Activated gamma-delta T cell treated with Interleukin-2 at 50 U/mL for 16 hours (primary cell): Measurements from ENCODE around the gene KERA.
"Not testable (repeated sequence)": the region's sequence is repeated elsewhere in the genome, so short reads cannot be mapped to it uniquely, and the experiment has no call there.

Experiments
- DNase-seq: peaks from one replicate; pipeline ENCODE4 v3.0.0-alpha.2; 2020

KERA gene, protein sequence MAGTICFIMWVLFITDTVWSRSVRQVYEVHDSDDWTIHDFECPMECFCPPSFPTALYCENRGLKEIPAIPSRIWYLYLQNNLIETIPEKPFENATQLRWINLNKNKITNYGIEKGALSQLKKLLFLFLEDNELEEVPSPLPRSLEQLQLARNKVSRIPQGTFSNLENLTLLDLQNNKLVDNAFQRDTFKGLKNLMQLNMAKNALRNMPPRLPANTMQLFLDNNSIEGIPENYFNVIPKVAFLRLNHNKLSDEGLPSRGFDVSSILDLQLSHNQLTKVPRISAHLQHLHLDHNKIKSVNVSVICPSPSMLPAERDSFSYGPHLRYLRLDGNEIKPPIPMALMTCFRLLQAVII

DNA sequence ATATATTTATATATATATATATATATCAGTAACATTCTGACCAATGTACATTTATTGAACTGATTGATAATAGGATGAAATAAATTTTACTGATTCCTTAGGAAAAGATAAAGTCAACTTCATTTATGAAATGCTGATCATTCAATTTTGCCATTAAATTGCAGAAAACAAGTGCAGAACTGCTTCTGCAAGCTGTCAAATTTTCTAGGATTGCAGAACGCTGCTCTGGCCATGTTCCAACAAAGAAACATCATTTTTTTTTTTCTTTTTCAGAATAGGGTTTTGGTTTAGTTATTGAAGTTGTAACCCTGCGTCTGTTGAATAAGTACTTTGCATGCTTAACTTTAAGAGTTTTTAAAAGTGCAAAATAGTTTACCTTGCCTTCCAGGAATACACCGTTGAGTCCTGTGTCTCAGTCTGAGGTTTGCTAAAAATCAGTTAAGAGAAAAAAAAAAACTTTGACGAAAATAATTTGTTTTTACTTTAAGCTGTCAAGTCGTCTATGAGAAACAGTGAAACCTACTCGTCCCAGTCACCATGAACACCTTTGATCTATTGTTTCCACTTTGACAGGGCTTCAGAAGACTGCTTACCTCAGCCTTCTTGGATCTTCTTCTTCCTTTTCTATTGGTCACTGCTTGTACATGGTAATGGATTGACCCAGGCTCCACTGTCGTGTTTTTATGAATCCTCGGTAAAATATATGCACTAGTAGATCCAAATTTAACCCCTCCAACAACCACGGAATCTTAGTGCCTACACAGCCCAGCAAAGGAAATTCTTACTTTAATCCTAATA lies at the start of gene KERA:
Gene KERA, minus strand, starts transcription at position 657 of the 798 bp plus-strand sequence. CDS start 1,743 bp downstream, outside the sequence.
- no peak for DNase-seq

GRCh38 chr12:91106283-91106682 lies 48.5 kb upstream of the KERA start:
- no peak for DNase-seq

GRCh38 chr12:91105807-91106206 lies 48.0 kb upstream of the KERA start:
- no peak for DNase-seq

GRCh38 chr12:91104812-91105466 lies 47.1 kb upstream of the KERA start:
- no peak for DNase-seq

DNA sequence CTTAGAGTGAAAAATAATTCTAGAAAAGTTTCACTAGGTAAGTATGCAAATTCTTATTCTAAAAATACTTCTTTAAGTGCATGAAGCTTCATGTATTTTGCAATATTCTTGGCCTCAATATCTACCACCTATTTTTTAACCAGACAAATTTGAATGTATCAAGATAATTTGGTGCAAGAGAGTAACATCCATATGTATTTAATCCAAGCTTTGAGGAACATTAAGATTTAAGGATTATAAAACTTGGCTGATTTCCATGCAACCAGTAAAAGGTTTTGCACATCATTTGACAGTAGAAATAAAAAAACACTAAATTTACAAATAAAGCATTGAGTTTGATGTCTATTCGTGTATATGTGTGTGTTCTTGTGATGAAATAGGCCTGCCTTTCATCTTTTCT lies 45.8 kb upstream of the KERA start:
- no peak for DNase-seq

DNA sequence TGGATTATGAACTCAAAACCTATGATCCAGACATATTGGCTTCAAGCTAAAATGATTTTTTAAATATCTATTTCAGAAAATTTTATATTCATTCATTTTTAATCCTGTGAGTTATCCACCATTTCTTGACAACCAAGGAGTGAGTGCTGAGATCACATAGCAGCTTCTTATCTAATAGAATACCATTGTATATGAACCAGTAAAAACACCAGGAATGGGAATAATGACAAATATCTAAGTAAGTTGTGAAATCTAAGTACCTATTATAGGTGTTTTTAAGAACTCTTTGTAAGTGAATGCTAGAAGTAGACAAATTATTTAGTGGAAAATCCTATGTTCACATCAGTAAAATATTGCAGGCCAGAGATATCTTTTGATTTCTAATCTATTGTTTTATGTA lies 45.3 kb upstream of the KERA start:
- DNase-seq, result no peak

GRCh38 chr12:91100906-91101305 lies 43.1 kb upstream of the KERA start:
- no peak for DNase-seq

DNA sequence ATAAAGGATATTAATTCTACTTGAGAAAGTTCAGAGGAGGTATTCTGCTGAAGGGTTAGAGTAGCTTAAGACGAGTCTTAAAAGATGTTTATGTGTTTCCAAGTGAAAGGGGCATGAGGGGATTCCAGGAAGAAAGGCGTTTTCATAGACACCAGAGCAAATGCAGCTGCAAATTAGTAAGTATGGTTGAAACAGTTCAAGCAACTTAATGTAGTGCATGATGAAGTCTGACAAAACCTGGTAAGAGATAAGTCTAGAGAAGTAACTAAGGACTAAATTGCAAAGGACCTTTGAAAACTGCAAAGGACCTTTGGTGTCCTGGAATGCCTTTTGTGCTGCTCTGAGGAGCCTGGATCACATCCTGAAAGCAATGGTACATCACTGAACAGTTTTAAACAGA lies 42.0 kb upstream of the KERA start:
- DNase-seq, result no peak

- DNase-seq, result no peak
These were observed 41.5 kb upstream of the KERA start for GRCh38 chr12:91099341-91099740.

DNA sequence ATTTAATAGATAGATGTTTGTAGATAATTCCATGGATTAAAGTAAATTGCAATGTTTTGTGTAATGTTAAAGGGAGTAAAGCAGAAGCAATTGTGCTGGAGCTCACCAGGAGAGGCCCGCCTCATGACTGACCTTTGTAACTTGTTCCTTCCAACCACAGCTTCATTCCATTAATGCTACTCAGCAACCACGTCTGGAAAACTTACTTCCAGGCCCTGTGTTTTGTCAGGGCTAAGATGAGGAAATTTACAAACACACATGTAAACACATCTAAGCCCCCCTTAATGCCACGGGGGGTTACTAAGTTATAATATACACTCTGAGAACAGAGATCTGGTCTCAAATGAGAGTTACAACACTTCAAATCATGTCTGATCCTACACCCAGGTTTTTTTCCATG lies 41.1 kb upstream of the KERA start:
- no peak for DNase-seq

GRCh38 chr12:91098461-91098860 lies 40.6 kb upstream of the KERA start:
- no peak for DNase-seq

DNA sequence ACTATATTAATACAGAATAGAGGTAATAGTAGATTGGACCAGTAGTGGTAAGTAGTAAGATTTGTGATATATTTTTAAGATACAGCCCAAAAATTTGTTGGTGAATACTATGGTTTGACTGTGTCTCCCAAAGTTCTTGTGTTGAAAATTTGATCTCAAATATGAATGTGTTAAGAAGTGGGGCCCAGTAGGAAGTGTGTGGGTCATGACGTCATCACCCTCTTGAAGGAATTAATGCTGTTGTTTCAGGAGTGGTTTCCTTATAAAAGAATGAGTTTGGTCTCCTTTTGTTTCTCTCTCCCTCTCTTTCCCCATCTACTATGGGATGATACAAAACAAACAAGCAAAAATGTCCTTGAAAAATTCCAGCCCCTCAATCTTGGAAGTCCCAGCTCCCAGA lies 37.1 kb upstream of the KERA start:
- no peak for DNase-seq

GRCh38 chr12:91094032-91094662 lies 36.3 kb upstream of the KERA start:
- DNase-seq, result no peak

DNA sequence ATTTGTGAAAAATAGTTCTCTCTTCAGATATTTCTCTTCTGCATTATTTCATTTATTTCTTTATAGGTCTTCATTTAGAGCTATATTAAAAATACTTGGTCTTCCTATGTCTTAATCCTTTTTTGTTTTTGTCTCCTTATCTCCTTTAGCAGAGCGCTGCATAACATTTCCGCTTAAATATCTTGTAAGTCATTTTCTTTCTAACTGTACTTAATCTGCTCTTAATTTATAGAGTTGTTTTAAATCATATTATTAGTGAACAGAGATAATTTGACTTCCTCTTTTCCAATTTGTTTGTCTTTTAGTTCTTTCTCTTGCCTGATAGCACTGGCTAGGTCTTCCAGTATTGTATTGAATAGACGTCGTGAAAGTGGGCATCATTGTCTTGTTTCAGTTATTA lies 35.5 kb upstream of the KERA start:
- no peak for DNase-seq

GRCh38 chr12:91091916-91092715 lies 34.3 kb upstream of the KERA start:
- DNase-seq, result no peak

DNA sequence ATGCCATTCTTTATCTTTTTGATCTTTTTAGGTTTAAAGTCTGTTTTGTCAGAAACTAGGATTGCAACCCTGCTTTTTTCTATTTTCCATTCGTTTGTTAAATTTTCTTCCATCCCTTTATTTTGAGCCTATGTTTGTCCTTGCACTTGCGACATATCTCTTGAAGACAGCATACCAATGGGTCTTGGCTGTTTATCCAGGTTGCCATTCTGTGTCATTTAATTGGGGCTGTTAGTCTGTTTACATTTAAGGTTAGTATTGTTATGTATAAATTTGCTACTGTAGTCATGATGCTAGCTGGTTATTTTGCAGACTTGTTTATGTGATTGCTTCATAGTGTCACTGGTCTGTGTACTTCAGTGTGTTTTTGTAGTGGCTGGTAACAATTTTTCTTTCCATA lies 32.1 kb upstream of the KERA start:
- not testable (repeated sequence) for DNase-seq

- no peak for DNase-seq
These were observed 22.2 kb upstream of the KERA start for GRCh38 chr12:91080041-91080440.

- DNase-seq, result no peak
These were observed 20.7 kb upstream of the KERA start for GRCh38 chr12:91078501-91078900.

- no peak for DNase-seq
These were observed 19.6 kb upstream of the KERA start for GRCh38 chr12:91077228-91077954.

GRCh38 chr12:91074851-91075250 lies 17.0 kb upstream of the KERA start:
- no peak for DNase-seq

- DNase-seq, result no peak
These were observed 16.4 kb upstream of the KERA start for GRCh38 chr12:91074154-91074709.
